Activated T-helper 1 cell treated with anti-CD3 and anti-CD28 coated beads, Interleukin-12 subunit alpha, Interleukin-12 subunit beta, Interleukin-2, Interleukin-4 antibody, amounts not matched to agents 30 ng/mL and 10 ng/mL and 1 ng/mL, durations not matched to agents 14 hours and 24 hours and 36 hours (primary cell): Measurements from ENCODE around the gene SVOP. TPM values are rescaled to one million over a fixed set of nuclear protein-coding genes. Genes with fewer than 3 reads are reported as not detected.
A peak's percentile ranks its signal among the peaks of the same experiment; 100 is the strongest.
"Not testable (repeated sequence)": the region's sequence is repeated elsewhere in the genome, so short reads cannot be mapped to it uniquely, and the experiment has no call there.

Source experiments
- DNase-seq: peaks from one replicate; pipeline ENCODE4 v3.0.0; 2021; ENCODE audit warnings: low spot score
- H3K27ac Mint-ChIP-seq: one replicate; pipeline ENCODE4 v1.8.0; 2021; ENCODE audit warnings: mild to moderate bottlenecking, mixed read lengths
- H3K27me3 Mint-ChIP-seq: one replicate; pipeline ENCODE4 v1.8.0; 2022; ENCODE audit warnings: mild to moderate bottlenecking, moderate library complexity, mixed read lengths; ENCODE audit not compliant: insufficient read depth
- H3K36me3 Mint-ChIP-seq: one replicate; pipeline ENCODE4 v1.8.0; 2021; ENCODE audit warnings: low read depth, mixed read lengths
- H3K4me1 Mint-ChIP-seq: one replicate; pipeline ENCODE4 v1.8.0; 2021; ENCODE audit warnings: low read depth, mixed read lengths
- H3K4me3 Mint-ChIP-seq: one replicate; pipeline ENCODE4 v1.8.0; 2021; ENCODE audit warnings: mild to moderate bottlenecking, moderate library complexity, mixed read lengths
- H3K9me3 Mint-ChIP-seq: one replicate; pipeline ENCODE4 v1.8.0; 2021; ENCODE audit warnings: mixed read lengths
- intact Hi-C: fragments of 100-400 bp; cut with micrococcal nuclease; formaldehyde crosslinking; loops from one replicate; pipeline ENCODE4 v1.15.1; 2024
- total RNA-seq: library from RNA; stranded (reverse); gene quantifications from 2 replicates; pipeline ENCODE4 v1.2.3, GENCODE V29; 2022

SVOP gene
- total RNA-seq, 1 donor from 2014 or later: not detected

DNA sequence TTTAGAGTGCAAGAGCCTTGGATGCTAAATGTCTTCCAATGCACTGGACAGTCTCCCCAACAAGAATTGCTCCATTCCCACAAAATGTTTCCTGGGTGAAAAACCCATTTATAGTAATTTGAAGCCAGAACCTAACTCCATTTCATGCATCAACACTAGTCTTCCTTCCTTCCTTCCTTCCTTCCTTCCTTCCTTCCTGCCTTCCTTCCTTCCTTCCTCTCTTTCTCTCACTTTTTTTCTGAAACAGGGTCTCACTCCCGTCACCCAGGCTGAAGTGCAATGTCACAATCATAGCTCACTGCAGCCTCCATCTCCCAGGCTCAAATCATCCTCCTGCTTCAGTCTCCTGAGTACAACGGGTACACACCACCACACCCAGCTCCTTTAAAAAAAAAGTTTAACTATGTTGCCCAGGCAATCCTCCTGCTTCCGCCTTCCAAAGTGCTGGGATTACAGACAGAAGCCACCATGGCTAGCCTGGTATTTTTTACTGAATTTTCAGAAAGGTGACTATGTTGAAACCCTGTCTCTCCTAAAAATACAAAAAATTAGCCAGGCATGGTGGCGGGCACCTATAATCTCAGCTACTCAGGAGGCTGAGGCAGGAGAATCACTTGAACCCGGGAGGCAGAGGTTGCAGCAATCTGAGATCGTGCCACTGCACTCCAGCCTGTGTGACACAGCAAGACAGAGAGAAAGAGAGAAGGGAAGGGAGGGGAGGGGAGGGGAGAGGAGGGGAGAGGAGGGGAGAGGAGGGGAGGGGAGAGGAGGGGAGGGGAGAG lies 161.5 kb downstream of the SVOP start:
- H3K27ac Mint-ChIP-seq: peak overlapping the region; percentile 79
- intact Hi-C loops: loop anchor here (2.0 to 5.0 kb wide), 2 partner anchors 169 to 342 kb away; partner anchors contain the start of gene FICD

GRCh38 chr12:108858311-108859074 lies 162.4 kb downstream of the SVOP start:
- Mint-ChIP-seq H3K27me3 (peaks cover 10% of the 10 kb centered on the region), H3K9me3 (peaks cover 4% of the 10 kb centered on the region), H3K4me3 (peak overlapping the region; percentile 88), H3K4me1 (peaks cover 52% of the 10 kb centered on the region), H3K27ac (peak overlapping the region; percentile 87), H3K36me3 (peaks cover 20% of the 10 kb centered on the region)
- DNase-seq: no peak
- intact Hi-C loops: loop anchor here (2.0 to 5.0 kb wide), 2 partner anchors 168 to 341 kb away; partner anchors contain the start of gene FICD

More for the DNA sequence above, 161.5 kb downstream of the SVOP start:
- not testable (repeated sequence) for DNase-seq, H3K9me3 Mint-ChIP-seq
- Mint-ChIP-seq H3K36me3 (peaks cover 14% of the 10 kb centered on the region), H3K27me3 (peaks cover 10% of the 10 kb centered on the region), H3K4me1 (peaks cover 47% of the 10 kb centered on the region), H3K4me3 (peak overlapping the region; percentile 88)

Other genes with a start within 250 kb of the SVOP start
- gene SSH1, start 163.5 kb downstream of the SVOP start, total RNA-seq: 25.6 and 26.6 TPM in 2 replicates
- gene DAO, start 141.0 kb downstream of the SVOP start, total RNA-seq: not detected in 2 replicates
- gene USP30, start 31.5 kb upstream of the SVOP start, total RNA-seq: 9.0 and 10.5 TPM in 2 replicates
- 43.6 and 47.4 TPM in 2 replicates for gene ALKBH2, start 72.4 kb upstream of the SVOP start, total RNA-seq
- 95.8 and 102 TPM in 2 replicates for gene UNG, start 76.5 kb upstream of the SVOP start, total RNA-seq
- gene ACACB, start 95.5 kb upstream of the SVOP start, total RNA-seq: 5.0 and 6.9 TPM in 2 replicates